Fibroblast of gingiva (primary cell): ENCODE data around the gene PITX2.
"Not testable (repeated sequence)": the region's sequence is repeated elsewhere in the genome, so short reads cannot be mapped to it uniquely, and the experiment has no call there.

Experiments
- DNase-seq: peaks from one replicate; pipeline ENCODE4 v3.0.0-alpha.2; 2011; ENCODE audit warnings: low read depth

The PITX2 gene

DNA sequence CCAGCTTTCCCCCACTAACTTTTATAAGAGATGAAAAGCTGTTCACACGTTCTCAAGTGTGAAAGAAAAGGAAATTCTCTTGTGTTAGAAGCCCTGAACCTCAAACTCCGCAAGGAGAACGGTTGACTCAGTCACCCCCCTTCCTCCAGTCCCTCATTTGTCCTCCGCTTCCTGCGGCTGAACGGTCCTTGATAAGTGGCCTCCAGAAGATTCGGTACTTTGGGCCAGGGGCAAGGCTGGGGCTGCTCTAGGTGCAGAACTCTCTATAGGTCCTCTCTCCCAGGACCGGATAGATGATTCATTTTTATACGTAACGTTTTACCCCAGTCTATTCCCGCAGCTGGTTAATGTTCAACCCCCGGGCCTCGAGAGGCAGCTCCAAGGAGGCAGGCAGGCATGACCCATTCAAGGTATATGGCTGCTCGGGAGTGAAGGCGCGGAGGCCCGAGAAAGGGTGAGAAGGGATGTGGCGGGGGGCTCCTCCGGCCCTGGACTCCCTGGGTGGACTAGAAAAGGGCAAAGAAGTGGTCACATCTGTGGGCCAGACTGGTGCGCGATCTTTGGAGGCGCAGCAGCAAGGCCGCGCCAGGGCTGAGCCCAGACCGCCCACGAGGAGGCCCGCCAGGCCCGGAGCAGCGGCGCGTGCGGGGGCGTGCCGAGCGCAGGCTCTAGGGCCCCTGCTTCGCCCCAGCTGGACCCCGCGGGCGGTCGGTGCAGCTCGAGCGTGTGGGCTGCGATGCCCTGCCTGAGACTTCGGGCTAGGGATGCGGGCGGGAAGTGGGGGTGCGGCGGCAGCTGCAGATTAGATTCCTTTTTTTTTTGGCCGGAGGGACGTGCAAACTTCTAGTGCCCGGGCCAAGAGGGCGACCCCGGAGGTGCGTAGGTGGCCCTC, 11.7 kb downstream of the PITX2 start:
- no peak for DNase-seq

DNA sequence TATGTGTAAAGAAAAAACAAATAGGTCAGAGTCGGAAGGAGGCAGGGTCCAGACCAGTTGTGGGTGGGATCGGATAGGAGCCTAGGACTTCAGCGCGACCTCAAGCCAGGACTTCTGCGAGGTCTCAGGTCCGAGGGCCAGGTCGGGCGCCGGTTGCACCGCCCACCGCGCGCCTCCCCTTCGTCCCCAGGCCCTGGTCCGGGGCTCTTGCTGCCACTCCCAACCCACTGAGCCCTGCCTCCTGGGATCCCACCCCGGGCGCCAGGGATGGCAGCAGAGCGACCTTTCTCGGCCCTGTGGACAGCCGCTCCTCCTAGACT, 12.3 kb downstream of the PITX2 start:
- DNase-seq, result no peak

DNA sequence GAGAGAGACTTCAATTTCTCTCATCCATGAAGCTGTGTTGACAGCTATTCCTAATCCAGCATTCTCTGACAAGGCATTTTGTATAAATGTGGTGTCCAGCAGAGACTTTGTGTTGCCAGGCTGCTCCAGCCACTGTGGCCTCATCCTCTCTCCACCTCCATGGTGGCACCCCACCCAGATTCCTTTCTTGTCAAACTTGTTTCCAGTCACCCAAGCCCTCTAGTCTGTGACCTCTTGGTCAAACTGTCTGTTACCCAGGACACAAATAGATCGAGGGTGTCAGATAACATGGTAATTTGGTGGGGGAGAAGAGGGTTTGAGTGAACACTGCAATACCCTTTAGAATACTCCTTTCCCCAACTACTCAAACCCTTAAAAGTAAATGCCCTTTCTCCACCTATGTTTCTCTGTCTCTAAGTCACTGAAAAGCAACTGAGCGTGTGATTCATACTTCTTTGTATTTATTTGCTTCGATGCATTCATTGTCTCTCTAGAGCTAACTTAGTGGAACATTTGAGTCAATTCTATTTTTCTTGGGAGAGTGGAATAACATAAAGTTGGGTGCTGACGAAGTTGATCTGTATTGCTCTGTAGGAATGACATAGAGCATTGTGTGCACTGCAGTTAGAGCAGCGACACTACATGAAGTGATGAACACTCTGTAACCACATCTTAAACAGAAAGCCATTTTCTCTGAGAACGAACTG, 13.7 kb downstream of the PITX2 start:
- no peak for DNase-seq

DNA sequence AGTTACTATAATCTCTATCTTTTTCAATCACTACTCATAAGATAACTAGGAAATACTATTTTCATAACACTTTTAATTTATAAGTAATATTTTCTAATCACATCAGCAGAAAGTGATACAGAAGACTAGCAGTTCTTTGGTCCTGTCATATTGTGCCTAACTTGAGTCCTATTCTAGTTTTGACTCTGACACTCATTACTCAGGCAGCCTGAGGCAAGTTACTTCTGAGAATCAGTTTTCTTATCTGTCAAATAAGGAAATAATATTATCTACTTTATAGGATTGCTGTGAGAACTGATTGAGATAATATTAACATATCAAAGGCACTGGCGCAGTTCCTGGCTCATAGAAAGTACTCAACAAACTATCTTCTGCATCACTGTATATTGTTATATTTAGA, 17.8 kb downstream of the PITX2 start:
- DNase-seq, result no peak

DNA sequence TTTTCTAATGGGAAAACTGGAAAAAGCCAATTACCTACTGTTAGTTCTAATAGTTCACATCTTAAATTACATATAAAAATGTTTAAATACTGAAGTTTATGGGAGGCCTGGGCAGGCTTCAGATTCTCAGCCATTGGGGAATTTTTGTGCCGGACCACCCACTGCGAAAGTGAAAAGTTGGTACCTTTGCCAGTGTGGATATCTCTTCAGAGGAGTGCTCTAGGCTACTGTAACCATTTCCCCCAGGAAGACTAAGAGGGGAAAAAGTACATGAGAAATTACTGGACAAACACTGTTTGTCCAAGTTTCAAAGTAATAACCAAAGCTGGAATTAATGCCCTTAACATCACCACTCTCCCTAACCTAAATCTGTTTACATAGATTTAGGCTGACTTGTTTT, 20.8 kb downstream of the PITX2 start:
- DNase-seq, result no peak

- DNase-seq, result no peak
Measured at GRCh38 chr4:110597582-110597981, 25.3 kb downstream of the PITX2 start.

GRCh38 chr4:110596431-110596830, 26.4 kb downstream of the PITX2 start:
- DNase-seq, result no peak

- DNase-seq, result no peak
Measured at GRCh38 chr4:110595583-110595982, 27.3 kb downstream of the PITX2 start.

- DNase-seq, result no peak
Measured at GRCh38 chr4:110589297-110589696, 33.6 kb downstream of the PITX2 start.

- DNase-seq, result no peak
Measured at GRCh38 chr4:110587666-110588285, 35.1 kb downstream of the PITX2 start.

GRCh38 chr4:110586131-110586850, 36.6 kb downstream of the PITX2 start:
- DNase-seq, result peak; percentile 68

DNA sequence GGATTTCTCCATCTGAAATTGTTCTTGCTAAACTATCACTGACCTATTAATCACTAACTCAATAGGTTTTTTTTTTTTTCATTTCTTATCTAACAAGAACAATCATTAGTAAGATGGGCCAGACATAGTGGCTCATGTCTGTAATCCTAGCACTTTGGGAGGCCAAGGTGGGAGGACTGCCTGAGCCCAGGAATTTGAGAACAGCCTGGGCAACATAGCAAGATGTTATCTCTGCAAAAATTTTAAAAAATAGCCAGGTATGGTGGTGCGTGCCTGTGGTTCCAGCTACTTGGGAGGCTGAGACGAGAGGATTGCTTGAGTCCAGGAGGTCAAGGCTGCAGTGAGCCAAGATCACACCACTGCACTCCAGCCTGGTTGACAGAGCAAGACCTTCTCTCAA, 46.2 kb downstream of the PITX2 start:
- DNase-seq, result not testable (repeated sequence)
